Liver (tissue), 9 donors: Measurements from ENCODE around the gene SYPL1. TPM values are rescaled to one million over a fixed set of nuclear protein-coding genes. Genes with fewer than 3 reads are reported as not detected.

Experiments
- DNase-seq: peaks from one replicate; pipeline ENCODE4 v3.0.0-alpha.2; 2017; ENCODE audit warnings: low spot score
- H3K27ac ChIP-seq, 2 donors: one replicate each; pipeline ENCODE4 v1.7.0; 2013; ENCODE audit warnings: inconsistent platforms in 2 of 2, low read length in 2 of 2, control low read depth in 1 of 2, low read depth in 1 of 2, mild to moderate bottlenecking in 1 of 2
- H3K27me3 ChIP-seq, 4 donors: one replicate each; pipeline versions ENCODE4 v1.6.1 to v1.7.0; 2013; ENCODE audit warnings: low read length in 3 of 4, inconsistent platforms in 1 of 4, mild to moderate bottlenecking in 1 of 4, moderate library complexity in 1 of 4; ENCODE audit not compliant: control insufficient read depth in 4 of 4, insufficient read depth in 4 of 4
- H3K36me3 ChIP-seq, 4 donors: one replicate each; pipeline versions ENCODE4 v1.6.1 to v1.7.0; 2013; ENCODE audit warnings: low read length in 3 of 4, mild to moderate bottlenecking in 3 of 4, low read depth in 1 of 4, moderate library complexity in 1 of 4; ENCODE audit not compliant: control insufficient read depth in 4 of 4, insufficient read depth in 3 of 4
- H3K4me1 ChIP-seq, 4 donors: one replicate each; pipeline versions ENCODE4 v1.6.1 to v1.7.0; 2013; ENCODE audit warnings: low read length in 3 of 4, mild to moderate bottlenecking in 3 of 4, moderate library complexity in 1 of 4; ENCODE audit not compliant: control insufficient read depth in 4 of 4, insufficient read depth in 4 of 4
- H3K4me3 ChIP-seq, 3 donors: one replicate each; pipeline versions ENCODE4 v1.6.1 to v1.7.0; 2013; ENCODE audit warnings: low read length in 3 of 3, control low read depth in 1 of 3, low read depth in 1 of 3, mild to moderate bottlenecking in 1 of 3
- H3K9ac ChIP-seq, 2 donors: one replicate each; pipeline ENCODE4 v1.7.0; 2013; ENCODE audit warnings: low read length in 2 of 2, mild to moderate bottlenecking in 2 of 2, moderate library complexity in 2 of 2, control low read depth in 1 of 2, low read depth in 1 of 2
- H3K9me3 ChIP-seq, 4 donors: one replicate each; pipeline versions ENCODE4 v1.6.1 to v1.7.0; 2013; ENCODE audit warnings: low read length in 3 of 4; ENCODE audit not compliant: control insufficient read depth in 4 of 4
- CTCF ChIP-seq: fragments of 150-350 bp; IDR thresholded peaks from 2 replicates; pipeline ENCODE4 v1.5.1; 2017; ENCODE audit warnings: improper control_type of control experiment, low read depth, low read length; ENCODE audit not compliant: missing input control
- EGR1 ChIP-seq, 2 donors: IDR thresholded peaks; 2 replicates each; pipeline ENCODE4 v1.6.1; 2016 to 2018; ENCODE audit warnings: antibody characterized with exemption in 2 of 2, low read depth in 2 of 2
- FOXA2 ChIP-seq: IDR thresholded peaks from 2 replicates; pipeline ENCODE4 v1.6.1; 2016; ENCODE audit warnings: antibody characterized with exemption
- GABPA ChIP-seq, 2 donors: IDR thresholded peaks in 1 of 2; conservative IDR thresholded peaks in 1 of 2; 2 replicates each; pipeline ENCODE4 v1.6.1; 2016; ENCODE audit warnings: antibody characterized with exemption in 2 of 2, mild to moderate bottlenecking in 1 of 2, moderate library complexity in 1 of 2
- HNF4A ChIP-seq, 2 donors: conservative IDR thresholded peaks; 2 replicates each; pipeline ENCODE4 v1.6.1; 2016; ENCODE audit warnings: antibody characterized with exemption in 2 of 2, mild to moderate bottlenecking in 2 of 2
- HNF4G ChIP-seq: IDR thresholded peaks from 2 replicates; pipeline ENCODE4 v1.6.1; 2016; ENCODE audit warnings: antibody characterized with exemption
- JUND ChIP-seq, 2 donors: IDR thresholded peaks; 2 replicates each; pipeline ENCODE4 v1.6.1; 2016; ENCODE audit warnings: antibody characterized with exemption in 2 of 2
- NR2F2 ChIP-seq: IDR thresholded peaks from 2 replicates; pipeline ENCODE4 v1.6.1; 2016; ENCODE audit warnings: antibody characterized with exemption
- RAD21 ChIP-seq, 2 donors: IDR thresholded peaks; 2 replicates each; pipeline ENCODE4 v1.6.1; 2016; ENCODE audit warnings: antibody characterized with exemption in 2 of 2, mild to moderate bottlenecking in 2 of 2
- RXRA ChIP-seq, 2 donors: IDR thresholded peaks; 2 replicates each; pipeline ENCODE4 v1.6.1; 2017 to 2018; ENCODE audit warnings: antibody characterized with exemption in 2 of 2, mild to moderate bottlenecking in 1 of 2
- SP1 ChIP-seq: IDR thresholded peaks from 2 replicates; pipeline ENCODE4 v1.6.1; 2018; ENCODE audit warnings: antibody characterized with exemption, mild to moderate bottlenecking
- TAF1 ChIP-seq: conservative IDR thresholded peaks from 2 replicates; pipeline ENCODE4 v1.6.1; 2016; ENCODE audit warnings: antibody characterized with exemption, mild to moderate bottlenecking
- YY1 ChIP-seq: IDR thresholded peaks from 2 replicates; pipeline ENCODE4 v1.6.1; 2016; ENCODE audit warnings: antibody characterized with exemption, mild to moderate bottlenecking
- WGBS: extraction: QIAGEN DNeasy Blood & Tissue Kit; methylation state at CpG from one replicate; pipeline ENCODE4 v1.1.7; 2013; 5-methylcytosine and 5-hydroxymethylcytosine counted together
- polyA plus RNA-seq, 2 donors: library from polyadenylated mRNA; stranded (reverse) in 1 of 2; unstranded in 1 of 2; fragments of 200-250 nt in 1 of 2; fragments of >200 nt in 1 of 2; fragmentation: Nextera tagmentation in 1 of 2; extraction: Ambion mirVana in 1 of 2; gene quantifications; one replicate each; pipeline versions ENCODE4 v1.2.1 to v1.2.3, GENCODE V29; 2013 to 2015
- total RNA-seq, 2 donors: library from RNA; depleted of rRNA; stranded (reverse); fragments of >200 nt; gene quantifications; one replicate each; pipeline ENCODE4 v1.2.3, GENCODE V29; 2014
- TF ChIP-seq, protein P1 (sequence below): IDR thresholded peaks from 2 replicates; pipeline ENCODE4 v1.6.1; 2016; ENCODE audit warnings: antibody characterized with exemption
- TF ChIP-seq, protein P2 (sequence below): IDR thresholded peaks from 2 replicates; pipeline ENCODE4 v1.6.1; 2016; ENCODE audit warnings: antibody characterized with exemption, mild to moderate bottlenecking
- TF ChIP-seq, protein P3 (sequence below): IDR thresholded peaks from 2 replicates; pipeline ENCODE4 v1.6.1; 2016; ENCODE audit warnings: antibody characterized with exemption
- TF ChIP-seq, protein P4 (sequence below): IDR thresholded peaks from 2 replicates; pipeline ENCODE4 v1.6.1; 2016; ENCODE audit warnings: antibody characterized with exemption
- donor health status: healthy.
- donor health status: healthy.
- donor health status: healthy.
- donor health status: healthy.
- donor health status: healthy.

The SYPL1 gene
- total and polyA plus RNA-seq, 4 donors: 25.5 to 41.2 (median 28.8) TPM

DNA sequence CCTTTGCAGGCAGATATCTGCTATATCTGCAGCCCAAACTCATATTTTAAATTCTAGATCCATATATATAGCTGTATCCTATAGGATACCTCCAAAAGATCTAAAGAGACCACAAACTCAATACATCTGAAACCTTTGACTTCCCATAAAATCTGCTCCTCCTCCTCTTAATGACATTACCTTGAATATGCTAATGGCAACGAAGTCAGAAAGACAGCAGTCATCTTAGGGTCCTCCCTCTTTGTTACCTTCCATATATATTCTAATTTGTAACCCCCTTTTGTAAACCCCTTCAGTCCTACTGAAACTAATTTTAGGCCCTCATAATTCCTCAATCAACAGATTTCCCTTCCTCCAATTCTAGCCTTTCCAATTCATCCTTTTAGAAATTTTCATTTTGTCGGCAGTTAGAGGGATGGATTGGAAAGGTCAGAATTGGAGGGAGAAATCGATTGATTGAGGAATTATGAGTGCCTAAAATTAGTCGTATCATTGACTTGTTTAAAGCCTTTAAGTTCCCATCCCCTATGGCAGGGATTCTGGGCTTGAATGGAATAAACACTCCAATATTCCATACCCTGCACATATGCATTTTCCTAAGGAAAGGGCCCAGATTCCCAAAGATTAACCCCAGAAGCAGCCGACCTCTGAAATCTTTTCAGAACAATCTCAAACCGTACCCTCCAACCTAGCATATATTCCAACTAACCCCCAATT, 2.4 kb downstream of the SYPL1 start:
- Histone ChIP-seq H3K9ac (no peak overlapping the region), H3K27me3 (no peaks in the 10 kb centered on the region), H3K4me1 (peaks cover 9 to 20% (median 16%) of the 10 kb centered on the region in 4 donors), H3K27ac (no peak overlapping the region), H3K9me3 (no peaks in the 10 kb centered on the region), H3K4me3 (no peak overlapping the region), H3K36me3 (no peaks in the 10 kb centered on the region)
- TF ChIP-seq FOXA2: no peak
- no peak for TF ChIP-seq RAD21 (IDR thresholded peaks at IDR 0.05)
- TF ChIP-seq CTCF: no peak
- TF ChIP-seq EGR1 (IDR thresholded peaks at IDR 0.05; ENCODE audit: low read depth in 2 of 2): no peak
- TF ChIP-seq JUND (IDR thresholded peaks at IDR 0.05): no peak
- TF ChIP-seq RXRA (IDR thresholded peaks at IDR 0.05): no peak
- TF ChIP-seq, protein P1, sequence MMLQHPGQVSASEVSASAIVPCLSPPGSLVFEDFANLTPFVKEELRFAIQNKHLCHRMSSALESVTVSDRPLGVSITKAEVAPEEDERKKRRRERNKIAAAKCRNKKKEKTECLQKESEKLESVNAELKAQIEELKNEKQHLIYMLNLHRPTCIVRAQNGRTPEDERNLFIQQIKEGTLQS: no peak
- no peak for TF ChIP-seq NR2F2
- TF ChIP-seq, protein P2, sequence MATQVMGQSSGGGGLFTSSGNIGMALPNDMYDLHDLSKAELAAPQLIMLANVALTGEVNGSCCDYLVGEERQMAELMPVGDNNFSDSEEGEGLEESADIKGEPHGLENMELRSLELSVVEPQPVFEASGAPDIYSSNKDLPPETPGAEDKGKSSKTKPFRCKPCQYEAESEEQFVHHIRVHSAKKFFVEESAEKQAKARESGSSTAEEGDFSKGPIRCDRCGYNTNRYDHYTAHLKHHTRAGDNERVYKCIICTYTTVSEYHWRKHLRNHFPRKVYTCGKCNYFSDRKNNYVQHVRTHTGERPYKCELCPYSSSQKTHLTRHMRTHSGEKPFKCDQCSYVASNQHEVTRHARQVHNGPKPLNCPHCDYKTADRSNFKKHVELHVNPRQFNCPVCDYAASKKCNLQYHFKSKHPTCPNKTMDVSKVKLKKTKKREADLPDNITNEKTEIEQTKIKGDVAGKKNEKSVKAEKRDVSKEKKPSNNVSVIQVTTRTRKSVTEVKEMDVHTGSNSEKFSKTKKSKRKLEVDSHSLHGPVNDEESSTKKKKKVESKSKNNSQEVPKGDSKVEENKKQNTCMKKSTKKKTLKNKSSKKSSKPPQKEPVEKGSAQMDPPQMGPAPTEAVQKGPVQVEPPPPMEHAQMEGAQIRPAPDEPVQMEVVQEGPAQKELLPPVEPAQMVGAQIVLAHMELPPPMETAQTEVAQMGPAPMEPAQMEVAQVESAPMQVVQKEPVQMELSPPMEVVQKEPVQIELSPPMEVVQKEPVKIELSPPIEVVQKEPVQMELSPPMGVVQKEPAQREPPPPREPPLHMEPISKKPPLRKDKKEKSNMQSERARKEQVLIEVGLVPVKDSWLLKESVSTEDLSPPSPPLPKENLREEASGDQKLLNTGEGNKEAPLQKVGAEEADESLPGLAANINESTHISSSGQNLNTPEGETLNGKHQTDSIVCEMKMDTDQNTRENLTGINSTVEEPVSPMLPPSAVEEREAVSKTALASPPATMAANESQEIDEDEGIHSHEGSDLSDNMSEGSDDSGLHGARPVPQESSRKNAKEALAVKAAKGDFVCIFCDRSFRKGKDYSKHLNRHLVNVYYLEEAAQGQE: no peak
- TF ChIP-seq, protein P3, sequence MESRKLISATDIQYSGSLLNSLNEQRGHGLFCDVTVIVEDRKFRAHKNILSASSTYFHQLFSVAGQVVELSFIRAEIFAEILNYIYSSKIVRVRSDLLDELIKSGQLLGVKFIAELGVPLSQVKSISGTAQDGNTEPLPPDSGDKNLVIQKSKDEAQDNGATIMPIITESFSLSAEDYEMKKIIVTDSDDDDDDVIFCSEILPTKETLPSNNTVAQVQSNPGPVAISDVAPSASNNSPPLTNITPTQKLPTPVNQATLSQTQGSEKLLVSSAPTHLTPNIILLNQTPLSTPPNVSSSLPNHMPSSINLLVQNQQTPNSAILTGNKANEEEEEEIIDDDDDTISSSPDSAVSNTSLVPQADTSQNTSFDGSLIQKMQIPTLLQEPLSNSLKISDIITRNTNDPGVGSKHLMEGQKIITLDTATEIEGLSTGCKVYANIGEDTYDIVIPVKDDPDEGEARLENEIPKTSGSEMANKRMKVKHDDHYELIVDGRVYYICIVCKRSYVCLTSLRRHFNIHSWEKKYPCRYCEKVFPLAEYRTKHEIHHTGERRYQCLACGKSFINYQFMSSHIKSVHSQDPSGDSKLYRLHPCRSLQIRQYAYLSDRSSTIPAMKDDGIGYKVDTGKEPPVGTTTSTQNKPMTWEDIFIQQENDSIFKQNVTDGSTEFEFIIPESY: no peak
- TF ChIP-seq YY1: no peak
- no peak for TF ChIP-seq HNF4A (conservative IDR thresholded peaks at IDR 0.05)
- TF ChIP-seq SP1: no peak
- TF ChIP-seq GABPA (IDR thresholded peaks at IDR 0.05 in 1 of 2, conservative IDR thresholded peaks at IDR 0.05 in 1 of 2): no peak
- TF ChIP-seq TAF1: no peak
- TF ChIP-seq HNF4G: no peak
- TF ChIP-seq, protein P4, sequence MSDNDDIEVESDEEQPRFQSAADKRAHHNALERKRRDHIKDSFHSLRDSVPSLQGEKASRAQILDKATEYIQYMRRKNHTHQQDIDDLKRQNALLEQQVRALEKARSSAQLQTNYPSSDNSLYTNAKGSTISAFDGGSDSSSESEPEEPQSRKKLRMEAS: no peak
- no peak for DNase-seq
- 91% methylated on average over 6 of the region's 6 CpGs for WGBS
